ENCODE results near the gene ARF1.

Gene ARF1

GRCh38 chr1:228148196-228148861 lies 65.8 kb downstream of the ARF1 start:
- DNase-seq (ENCODE audit: low spot score) = no peak

Measured in CD4-positive, alpha-beta T cell treated with Interleukin-15 for 4 hours (primary cell).